SU-DHL-6 (cell line): Measurements from ENCODE around the gene RPS19.

Experiments
- CTCF ChIP-seq: fragments of 200-600 bp; sonication (generic); IDR thresholded peaks from one replicate; pipeline ENCODE4 v1.5.1; 2017; ENCODE audit warnings: antibody characterized with exemption, mild to moderate bottlenecking, low read length, moderate library complexity; ENCODE audit not compliant: insufficient read depth, poor library complexity, severe bottlenecking
- EZH2phosphoT487 ChIP-seq: fragments of 200-600 bp; sonication (generic), shearing (Covaris generic); conservative IDR thresholded peaks from 2 replicates; pipeline ENCODE4 v1.6.1; 2018; ENCODE audit warnings: mild to moderate bottlenecking, antibody characterized with exemption, low read length, moderate library complexity, mixed read lengths

DNA sequence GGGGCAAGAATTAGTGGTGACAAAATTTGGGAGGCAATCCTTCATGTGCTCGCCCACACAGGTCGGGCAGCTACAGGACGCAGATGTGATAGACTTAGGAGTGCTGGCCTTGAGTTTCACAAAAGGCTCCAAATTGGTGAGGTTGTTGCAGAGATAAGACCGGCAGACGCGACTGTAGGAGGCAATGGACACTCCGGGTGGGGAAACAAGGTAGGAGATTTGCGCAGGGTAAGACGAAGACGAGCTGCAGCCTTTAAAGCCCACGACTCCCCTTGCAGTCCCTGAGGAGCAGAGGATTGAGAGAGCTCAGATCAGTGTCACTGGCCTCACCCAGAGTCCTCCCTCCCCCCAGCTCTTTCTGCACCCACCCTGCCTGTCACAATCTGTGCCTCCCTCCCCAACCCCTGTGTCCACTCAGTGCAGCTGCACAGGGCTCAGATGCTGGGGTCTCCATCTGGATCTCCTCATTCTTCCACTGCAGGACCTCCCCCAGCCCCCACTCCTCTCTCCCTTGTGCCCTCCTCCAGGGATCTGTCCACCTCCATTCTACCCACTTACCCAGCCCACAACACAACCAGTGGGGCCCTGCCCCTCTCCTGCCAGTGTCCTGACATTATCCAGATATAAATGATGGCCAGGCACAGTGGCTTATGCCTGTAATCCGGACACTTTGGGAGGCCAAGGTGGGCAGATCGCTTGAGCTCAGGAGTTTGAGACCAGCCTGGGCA is 21.9 kb upstream of the RPS19 start:
- TF ChIP-seq CTCF (no peak), EZH2phosphoT487 (no peak)
